Left lobe of liver (tissue), 2 donors: ENCODE results near the gene HSD11B1. TPM values are rescaled to one million over a fixed set of nuclear protein-coding genes. Genes with fewer than 3 reads are reported as not detected.

Experiments
- ATAC-seq: fragments of 200-7000 bp; cut with Tn5 transposase; one replicate; pipeline ENCODE4 v1.9.1; 2020; ENCODE audit warnings: mild to moderate bottlenecking, moderate library complexity
- DNase-seq: peaks from one replicate; pipeline ENCODE4 v3.0.0-alpha.2; 2020; ENCODE audit warnings: low spot score
- total RNA-seq: library from RNA; stranded (reverse); gene quantifications from one replicate; pipeline ENCODE4 v1.2.1, GENCODE V29; 2021
- donor health status: DM: no; HTN: no; CAD: no; lungs with moderate emphysema.
- donor health status: DM: no; HTN: yes; CAD: no.

The HSD11B1 gene
- total RNA-seq, 1 donor from 2014 or later: 479 TPM

DNA sequence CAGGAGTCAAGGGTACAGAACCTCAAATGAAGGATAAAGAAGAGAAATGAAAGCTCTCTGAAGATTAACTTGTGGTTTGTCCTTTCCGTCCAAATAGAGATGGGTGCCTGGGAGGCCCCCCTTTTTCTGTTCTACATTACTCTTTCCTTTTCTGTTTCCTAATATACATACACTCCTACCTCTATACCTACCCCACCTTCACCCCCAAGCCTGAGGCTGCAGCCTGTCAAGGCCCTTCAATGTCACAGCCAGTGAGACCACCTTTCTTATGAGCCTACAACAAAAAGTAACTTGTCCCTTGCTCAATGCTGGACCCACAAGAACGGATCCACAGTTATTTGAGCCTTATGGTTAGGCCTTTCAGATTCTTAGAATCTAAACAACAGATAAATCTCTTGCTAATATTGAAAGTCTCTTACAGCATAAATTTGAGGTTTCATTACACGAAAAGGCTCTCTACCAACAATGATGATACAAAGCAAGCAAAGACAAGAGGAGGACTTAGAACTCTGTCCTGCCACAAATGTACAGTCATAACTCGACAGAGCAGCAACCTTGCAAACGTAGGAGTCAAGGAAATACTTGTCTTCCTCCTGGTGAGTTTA lies 47.1 kb downstream of the HSD11B1 start:
- DNase-seq: no peak
- ATAC-seq: no peak

DNA sequence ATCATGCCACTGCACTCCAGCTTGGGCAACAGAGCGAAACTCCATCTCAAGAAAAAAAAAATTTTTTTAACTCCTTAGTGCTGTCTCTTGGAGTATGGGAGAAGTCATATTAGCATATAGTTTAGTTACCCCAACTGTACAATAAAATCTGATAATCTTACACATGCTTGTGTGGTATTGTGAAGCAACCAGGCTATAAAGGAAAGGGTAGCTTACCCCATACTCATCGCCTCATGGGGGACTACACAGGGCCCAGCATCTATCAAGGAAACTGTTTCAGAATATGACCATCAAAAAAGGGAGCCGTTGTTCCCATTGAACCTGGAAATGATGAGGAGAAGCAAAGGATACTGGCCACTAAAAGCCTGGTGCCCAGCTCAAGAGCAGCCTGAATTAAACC lies 48.2 kb downstream of the HSD11B1 start:
- no peak for ATAC-seq
- DNase-seq: no peak

DNA sequence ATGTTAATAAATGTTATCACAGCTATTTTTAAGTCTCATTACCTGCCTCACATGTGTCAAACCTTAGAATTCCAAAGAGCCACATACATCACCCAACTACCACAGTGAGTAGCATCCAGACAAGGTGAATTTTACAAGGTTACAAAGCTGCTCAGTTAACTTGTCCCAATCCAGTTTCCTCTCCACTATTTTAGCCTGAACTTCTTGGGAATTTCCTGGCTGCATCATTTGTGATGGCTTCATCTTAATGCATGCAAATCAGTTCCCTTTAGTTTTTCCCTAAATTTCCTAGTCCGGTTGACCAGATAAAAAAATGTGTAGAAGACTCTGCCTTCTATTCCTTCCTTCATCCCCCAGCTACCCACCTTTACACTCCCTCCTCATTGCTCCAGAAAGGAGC lies 50.6 kb downstream of the HSD11B1 start:
- DNase-seq: no peak

DNA sequence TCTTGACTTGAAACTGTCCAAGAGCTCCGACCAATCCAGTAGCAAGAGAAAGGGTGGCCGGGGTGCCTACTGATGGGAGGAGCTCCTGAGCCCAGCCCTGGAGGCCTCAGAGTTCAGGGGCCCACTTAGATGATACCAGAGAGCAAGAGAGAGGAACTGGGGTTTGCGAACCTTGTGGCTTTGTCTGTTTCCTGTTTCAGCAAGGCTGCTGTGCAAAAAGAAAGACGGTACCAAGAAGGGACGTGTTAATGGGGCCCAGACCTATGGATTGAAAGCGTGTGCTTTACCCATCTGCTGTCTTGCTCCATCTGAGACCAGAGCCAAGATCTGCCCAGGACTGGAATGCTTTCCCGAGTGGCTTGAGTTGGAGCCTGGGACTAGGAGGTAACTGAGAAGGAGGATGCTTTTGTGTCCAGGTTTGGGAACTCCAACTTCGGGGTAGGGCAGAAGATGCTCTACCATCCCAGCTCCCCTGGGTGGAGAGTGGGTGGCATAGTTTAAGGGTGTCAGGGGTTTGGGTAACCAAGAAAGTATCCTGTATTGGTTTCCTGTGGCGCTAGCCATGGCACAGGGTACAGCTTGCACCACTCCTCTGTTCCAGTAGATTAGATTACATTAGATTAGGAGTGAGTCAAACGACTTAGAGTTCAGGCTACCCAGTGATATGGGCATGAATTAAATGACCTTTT lies 51.4 kb downstream of the HSD11B1 start, which contains the start of gene TRAF3IP3:
Gene TRAF3IP3 (plus strand): TSS at position 128 of the 689 bp plus-strand sequence. CDS start 3,987 bp downstream, outside the sequence.
- ATAC-seq (peak; percentile 26), DNase-seq (no peak)

More for the DNA sequence above, 50.6 kb downstream of the HSD11B1 start:
- ATAC-seq: no peak

DNA sequence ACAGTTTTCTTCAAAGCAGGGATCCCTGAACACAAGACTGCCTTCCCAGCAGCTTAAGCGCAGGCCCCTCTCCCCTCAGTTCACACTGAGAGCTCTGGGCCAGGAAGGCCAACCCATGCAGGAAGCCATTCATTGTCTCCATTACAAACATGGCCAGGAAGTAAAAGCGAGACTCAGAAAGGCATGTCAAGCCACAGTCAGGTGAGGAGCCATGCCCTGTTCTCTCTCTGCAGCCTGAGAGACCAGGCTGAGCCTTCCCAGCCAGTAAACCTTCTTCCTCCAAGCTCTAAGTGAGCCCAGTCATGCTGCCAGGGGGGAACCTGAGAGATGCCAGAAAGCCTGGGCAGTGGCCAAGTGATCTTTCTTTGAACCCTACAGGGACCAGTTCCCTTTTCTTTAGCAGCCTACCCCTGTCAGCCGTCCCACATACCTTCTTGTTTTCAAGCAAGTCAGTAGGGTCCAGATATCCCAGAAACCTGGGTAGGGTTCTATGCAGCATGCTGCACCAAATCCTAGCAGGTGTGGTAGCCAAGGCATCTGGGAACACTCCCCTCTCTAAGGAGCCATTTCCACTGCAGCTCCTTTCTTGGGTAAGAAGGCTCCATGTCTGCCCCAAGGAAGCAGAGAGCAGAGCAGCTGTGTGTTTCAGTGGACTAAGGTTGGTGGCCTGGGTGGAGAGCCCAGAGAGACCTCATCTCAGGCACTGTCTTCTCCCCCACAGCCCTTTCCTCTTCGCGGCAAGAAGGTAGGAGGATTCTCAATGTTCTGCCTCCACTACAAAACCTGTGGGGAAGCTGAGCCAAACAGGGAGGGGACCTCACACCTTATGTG lies 52.2 kb downstream of the HSD11B1 start:
- no peak for DNase-seq
- ATAC-seq: no peak

DNA sequence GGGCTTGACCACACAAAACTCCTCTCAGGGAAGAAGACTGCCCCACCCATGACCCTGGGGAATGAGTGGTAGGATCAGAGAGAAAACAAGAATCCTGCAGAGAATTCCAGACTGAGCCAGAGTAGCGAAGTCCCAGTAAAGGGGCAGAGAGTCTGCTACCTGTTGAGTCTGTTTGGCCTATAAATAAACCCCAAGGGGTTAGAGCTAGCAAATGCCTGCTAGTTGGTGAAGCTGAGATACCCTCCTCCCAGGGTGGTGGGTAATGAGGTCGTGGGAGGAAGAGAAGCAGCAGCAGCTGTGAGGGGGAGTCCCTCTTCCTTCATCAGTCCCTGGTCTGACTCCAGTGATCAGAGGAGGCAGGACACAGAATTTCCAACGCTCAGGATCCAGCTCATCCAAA lies 53.8 kb downstream of the HSD11B1 start:
- ATAC-seq (no peak), DNase-seq (no peak)

DNA sequence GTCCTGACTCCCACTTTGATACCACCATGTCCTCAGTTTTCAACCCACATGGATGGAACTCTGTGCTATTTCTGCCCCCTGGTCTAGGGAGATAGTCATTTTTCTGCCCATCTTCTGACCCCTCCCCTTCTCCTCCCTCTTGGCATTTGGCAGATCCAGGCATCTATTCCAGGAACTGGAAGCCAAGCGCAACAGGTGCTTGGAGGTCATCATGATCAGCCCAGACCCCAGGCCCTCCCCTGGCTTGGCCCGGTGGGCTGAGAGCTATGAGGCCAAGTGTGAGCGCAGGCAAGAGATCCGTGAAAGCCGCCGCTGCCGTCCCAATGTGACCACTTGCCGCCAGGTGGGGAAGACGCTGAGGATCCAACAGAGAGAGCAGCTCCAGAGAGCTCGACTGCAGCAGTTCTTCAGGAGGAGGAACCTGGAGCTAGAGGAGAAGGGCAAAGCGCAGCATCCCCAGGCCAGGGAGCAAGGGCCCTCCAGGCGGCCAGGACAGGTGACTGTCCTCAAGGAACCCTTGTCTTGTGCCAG lies 55.2 kb downstream of the HSD11B1 start:
- ATAC-seq (no peak), DNase-seq (no peak)

DNA sequence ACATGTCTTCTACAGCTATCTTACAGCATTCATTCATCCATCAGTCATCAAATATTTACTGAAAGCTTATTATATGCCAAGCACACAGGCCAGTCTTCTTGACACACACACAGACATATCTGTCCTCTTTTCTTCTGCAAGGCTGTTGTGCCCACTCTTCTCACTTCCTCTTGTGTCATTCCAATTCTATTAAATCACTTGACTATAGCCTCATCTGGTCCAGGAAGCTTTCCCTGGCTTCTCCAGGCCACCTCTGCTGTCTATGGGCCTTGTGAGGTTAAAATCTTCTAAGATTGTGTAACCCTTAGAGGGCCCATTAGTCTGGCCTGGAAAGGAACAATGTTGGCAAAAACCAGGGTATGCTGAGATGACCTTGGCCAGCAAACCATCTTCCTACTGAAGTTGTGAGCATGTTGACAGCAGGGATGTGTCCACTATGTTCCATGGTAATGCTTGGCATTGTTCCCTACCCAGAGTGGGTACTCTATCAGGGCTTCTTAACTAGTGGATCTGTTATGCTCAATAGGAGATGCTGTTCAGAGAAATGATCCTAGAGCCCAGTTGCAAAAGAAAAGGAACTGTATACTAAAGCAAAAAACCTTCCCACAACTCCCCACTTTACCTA lies 56.5 kb downstream of the HSD11B1 start:
- ATAC-seq: no peak

DNA sequence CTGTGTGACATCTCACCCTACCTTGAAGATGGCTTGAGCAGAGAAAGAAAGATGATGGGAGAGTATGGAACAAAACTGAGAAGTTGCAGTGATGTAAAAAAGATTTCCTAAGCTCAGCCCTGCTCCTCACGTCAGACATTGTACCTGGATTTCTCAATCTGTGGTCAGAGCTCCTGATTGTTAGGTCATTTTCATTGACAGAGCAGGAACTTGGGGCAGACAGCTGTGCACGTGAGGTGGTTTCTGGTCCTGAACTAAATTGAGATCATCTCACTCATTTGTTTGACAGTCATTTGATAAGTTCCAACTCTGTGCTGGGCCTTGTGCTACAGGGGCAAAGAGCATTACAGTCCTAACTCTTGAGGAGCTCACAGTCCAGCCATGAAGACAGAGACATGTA lies 61.4 kb downstream of the HSD11B1 start:
- DNase-seq (no peak), ATAC-seq (no peak)

More for the DNA sequence above, 56.5 kb downstream of the HSD11B1 start:
- DNase-seq: no peak

DNA sequence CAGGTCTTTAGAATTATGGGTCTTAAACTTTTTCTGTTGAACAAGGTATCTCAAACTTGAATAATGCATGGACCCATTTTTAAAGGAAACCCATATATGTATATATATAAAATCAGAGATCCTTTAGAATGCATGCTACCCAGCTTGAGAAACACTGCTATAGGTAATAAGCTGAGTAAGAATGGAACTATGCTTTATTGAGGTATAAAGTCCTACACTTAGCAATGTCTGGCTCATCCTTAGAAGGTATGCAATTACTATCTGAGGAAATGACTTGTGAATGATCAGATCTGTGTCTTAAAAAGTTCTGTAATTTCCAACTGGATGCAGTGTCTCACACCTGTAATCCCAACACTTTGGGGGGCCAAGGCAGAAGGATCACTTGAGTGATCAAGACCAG lies 62.5 kb downstream of the HSD11B1 start:
- DNase-seq (no peak), ATAC-seq (no peak)

DNA sequence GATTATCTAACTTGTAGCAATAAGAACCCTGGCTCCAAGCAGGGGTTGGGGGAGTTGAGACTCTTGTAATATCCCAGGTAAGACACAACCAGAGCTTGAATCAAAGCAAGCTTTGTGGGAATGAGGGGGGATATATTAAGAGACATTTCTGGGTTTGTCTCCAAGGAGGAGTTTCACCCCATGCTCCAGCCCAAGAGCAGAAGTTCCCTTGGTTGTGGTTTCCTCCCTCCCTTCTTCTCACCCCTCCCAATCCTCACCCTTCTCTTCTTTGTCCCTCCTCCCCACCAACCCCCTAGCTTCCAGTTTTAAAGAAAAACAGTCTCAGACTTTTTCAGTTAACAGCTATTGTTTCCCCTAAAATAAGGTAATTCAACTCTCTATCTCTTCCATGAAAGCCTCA lies 63.1 kb downstream of the HSD11B1 start:
- no peak for ATAC-seq
- DNase-seq: no peak

DNA sequence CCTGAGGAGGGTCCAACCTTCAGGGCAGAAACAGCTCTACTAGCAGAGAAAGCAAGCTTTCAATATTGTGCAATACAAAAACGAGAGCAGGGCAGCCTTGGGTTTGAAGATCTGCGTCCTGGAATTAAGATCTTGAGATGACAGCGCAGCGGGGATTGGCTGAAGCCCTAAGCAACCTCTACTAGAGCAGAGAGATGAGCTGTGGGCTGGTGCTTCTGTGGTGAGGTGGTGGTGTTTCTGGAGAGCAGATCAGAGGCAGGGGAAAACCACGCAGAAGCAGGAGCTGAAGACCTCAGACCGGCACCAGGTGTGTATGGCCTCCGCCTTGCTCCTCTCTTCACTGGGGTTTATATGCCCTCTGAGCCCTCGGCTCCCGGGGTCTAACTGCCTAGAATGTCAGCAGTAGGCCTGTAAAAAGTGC lies 63.7 kb downstream of the HSD11B1 start:
- ATAC-seq: no peak
- no peak for DNase-seq

DNA sequence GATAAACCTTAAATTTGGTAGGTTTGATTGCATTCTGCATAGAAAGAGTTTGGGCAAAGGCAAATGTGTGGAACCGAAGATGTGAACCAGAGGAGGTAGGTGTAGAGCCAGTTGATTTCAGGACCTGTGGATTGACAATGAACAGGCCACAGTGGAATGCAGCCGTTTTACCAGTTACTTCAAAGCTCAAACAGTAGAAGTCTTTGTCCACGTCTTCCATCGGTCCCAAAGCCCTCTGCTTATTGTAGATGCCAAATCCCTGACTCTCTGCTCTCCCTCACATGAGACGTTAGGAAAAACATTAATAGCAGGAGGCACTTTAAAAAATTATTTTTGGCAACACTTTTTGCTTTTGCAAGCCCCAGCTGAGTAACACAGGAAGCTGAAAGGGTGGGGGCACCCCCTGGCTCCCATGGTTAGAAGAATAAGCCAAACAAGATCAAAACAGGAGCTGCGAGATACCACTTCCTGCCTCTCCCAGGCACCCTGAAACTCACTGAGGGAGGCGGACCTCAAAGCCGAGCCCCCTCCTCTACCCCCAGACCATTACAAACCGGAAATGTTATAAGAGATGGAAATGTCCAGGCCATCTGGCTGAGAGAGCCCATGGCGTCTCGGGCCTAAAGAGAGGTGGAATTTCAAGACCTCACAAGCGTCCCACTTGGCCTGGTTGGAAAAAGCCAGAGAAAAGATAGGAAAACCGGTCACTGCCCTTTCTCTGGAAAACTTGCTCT lies 64.7 kb downstream of the HSD11B1 start:
- ATAC-seq (peak; percentile 47), DNase-seq (no peak)

DNA sequence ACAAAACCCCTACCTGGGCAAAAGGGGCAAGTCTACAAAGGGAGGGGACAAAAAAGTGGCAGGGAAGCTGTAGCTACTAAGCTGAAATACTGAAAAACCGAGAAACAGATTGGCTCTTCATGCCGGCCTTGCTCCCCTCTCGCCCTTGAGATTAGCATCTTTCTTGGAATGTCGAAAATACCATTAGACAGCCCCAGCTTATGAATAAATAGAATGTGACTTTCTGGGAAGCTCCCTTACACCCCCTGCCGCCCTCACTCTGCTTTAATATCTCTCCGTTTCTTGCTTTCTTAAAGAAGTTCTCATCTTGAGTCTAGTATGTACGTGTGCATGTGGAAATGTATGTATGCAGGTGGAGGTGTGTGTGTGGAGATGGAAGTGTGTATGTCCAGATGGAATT lies 65.3 kb downstream of the HSD11B1 start:
- no peak for ATAC-seq
- DNase-seq: no peak

DNA sequence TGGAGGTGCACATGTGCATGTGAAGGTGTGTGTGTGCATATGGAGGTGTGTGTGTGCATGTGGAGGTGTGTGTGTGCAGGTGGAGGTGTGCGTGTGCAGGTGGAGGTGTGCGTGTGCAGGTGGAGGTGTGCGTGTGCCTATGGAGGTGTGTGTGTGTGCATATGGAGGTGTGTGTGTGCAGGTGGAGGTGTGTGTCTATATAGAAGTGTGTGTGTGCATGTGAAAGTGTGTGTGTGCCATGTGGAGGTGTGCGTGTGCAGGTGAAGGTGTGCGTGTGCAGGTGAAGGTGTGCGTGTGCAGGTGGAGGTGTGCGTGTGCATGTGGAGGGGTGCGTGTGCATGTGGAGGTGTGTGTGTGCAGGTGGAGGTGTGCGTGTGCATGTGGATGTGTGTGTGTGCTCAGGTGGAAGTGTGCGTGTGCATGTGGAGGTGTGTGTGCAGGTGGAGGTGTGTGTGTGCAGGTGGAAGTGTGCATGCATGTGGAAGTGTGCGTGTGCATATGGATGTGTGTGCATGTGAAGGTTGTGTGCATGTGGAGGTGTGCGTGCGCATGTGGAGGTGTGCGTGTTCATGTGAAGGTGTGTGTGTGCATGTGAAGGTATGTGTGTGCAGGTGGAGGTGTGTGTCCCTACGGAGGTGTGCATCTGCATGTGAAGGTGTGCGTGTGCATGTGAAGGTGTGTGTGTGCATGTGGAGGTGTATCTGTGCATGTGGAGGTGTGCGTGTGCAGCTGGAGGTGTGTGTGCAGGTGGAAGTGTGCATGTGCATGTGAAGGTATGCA lies 66.2 kb downstream of the HSD11B1 start:
- DNase-seq (no peak), ATAC-seq (no peak)

DNA sequence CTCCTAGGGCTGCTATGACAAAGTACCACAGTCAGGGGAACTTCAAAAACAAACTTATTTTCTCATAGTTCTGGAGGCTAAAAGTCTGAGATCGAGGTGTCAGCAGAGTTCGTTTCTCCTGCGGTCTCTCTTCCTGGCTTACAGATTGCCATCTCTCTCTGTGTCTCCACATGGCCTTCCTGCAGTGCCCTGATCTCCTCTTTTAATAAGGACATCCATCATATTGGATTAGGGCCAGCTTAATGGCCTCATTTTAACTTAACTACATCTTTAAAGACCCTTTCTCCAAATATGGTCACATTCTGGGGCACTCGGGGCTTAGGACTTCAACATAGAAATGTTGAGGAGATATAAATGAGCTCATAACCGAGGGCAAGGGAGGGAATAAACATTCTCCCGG lies 67.5 kb downstream of the HSD11B1 start:
- ATAC-seq (no peak), DNase-seq (no peak)

DNA sequence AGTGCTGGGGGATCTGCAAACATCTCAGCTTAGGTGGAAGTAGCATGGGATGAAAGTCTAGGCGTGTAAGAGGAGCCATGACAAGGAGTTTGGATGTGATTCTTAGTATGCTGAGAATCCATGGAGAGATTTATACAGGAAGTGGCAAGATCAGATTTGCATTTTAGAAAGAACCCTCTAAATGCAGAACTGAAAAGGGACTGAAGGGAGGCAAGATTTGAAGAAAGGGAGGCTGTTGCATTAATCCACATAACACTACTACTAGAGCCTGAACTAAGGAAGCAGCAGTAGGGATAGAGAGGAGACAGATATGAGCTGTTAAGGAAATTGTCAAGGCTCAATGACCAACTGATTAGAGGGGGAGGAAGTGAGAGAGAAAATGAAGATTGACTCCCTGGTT lies 69.9 kb downstream of the HSD11B1 start:
- ATAC-seq: no peak
- DNase-seq: no peak

DNA sequence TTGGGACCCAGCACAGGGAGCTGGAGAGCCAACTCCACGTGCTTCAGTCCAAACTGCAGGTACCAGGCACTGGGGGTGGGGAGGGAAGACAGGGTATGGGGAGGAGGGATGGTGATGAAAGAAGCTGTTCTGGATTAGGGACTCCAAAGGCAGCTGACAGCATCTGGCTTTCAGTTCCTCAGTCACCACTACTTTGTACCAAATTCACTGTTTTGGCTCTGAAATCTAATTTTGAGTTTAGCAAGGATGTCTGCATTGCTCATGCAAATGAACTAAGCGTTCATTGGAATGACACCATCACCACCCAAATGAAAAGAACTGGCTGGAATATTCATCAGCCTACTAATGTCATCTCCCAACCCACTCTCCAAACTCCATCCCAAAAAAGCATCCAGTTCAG lies 71.0 kb downstream of the HSD11B1 start:
- ATAC-seq (no peak), DNase-seq (no peak)

DNA sequence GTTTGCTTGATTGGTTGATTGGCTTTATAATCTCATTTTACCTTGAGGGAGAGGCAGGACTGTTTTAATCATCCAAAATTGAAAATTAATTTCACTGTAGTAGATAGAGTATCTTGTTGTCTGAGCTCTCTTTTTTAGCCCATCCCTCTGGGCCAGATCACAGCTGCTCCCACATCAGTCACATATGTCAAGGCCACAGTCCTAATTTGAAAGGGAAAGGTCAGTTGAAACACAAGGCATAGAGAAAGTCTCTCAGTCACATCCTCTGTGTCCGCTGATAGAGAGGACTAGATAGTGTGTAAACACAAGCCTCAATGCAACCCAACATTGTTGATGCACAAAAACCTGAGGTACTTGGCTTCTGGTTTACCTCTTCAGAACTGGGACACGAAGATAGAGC lies 72.9 kb downstream of the HSD11B1 start:
- DNase-seq: no peak

DNA sequence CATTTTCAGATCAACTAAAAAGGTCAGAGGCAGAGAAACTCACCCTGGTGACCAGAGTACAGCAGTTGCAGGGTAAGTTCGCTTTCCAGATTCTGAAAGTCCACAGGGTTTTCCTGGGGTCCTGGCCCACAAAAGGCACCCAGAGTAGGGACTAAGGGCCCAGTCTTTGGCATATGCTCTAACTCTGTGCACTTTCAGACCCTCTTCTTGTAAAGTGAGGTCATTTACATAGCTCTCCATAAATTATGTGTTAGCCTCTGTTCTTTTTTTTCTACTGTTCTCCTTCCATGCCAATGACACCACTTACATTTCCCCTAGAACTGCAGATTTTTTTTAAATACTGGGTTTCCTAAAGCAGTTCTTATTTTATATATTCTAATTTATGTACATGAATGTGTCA lies 73.5 kb downstream of the HSD11B1 start:
- DNase-seq (no peak), ATAC-seq (no peak)

More for the DNA sequence above, 72.9 kb downstream of the HSD11B1 start:
- ATAC-seq: no peak
